Neural progenitor cell (in vitro differentiated cells): ENCODE measurements around the gene CDR2L. TPM values are rescaled to one million over a fixed set of nuclear protein-coding genes. Genes with fewer than 3 reads are reported as not detected.

Experiments
- DNase-seq: peaks from one replicate; pipeline ENCODE4 v3.0.0-alpha.2; 2016; ENCODE audit warnings: low spot score
- H2AFZ ChIP-seq: fragments of 200-600 bp; sonication (generic); replicated peaks from 2 replicates; pipeline ENCODE4 v1.6.1; 2016; ENCODE audit warnings: antibody characterized with exemption
- H3F3A ChIP-seq: fragments of 200-600 bp; sonication (generic); 2 replicates; pipeline ENCODE4 v1.6.1; 2016; ENCODE audit warnings: antibody characterized with exemption, low read depth
- H3K27ac ChIP-seq: fragments of 200-600 bp; sonication (generic); 2 replicates; pipeline ENCODE4 v1.5.1; 2016; ENCODE audit warnings: mild to moderate bottlenecking
- H3K27me3 ChIP-seq: fragments of 200-600 bp; sonication (generic); 2 replicates; pipeline ENCODE4 v1.6.1; 2016; ENCODE audit warnings: mild to moderate bottlenecking, moderate library complexity
- H3K36me3 ChIP-seq: fragments of 200-600 bp; sonication (generic); 2 replicates; pipeline ENCODE4 v1.5.1; 2016
- H3K4me1 ChIP-seq: fragments of 200-600 bp; sonication (generic); 2 replicates; pipeline ENCODE4 v1.6.1; 2016; ENCODE audit warnings: mixed run types
- H3K4me2 ChIP-seq: fragments of 200-600 bp; sonication (generic); 2 replicates; pipeline ENCODE4 v1.6.1; 2016
- H3K4me3 ChIP-seq: fragments of 200-600 bp; sonication (generic); 2 replicates; pipeline ENCODE4 v1.5.1; 2016
- H3K79me2 ChIP-seq: fragments of 200-600 bp; sonication (generic); 2 replicates; pipeline ENCODE4 v1.6.1; 2016; ENCODE audit warnings: low read depth
- H3K9ac ChIP-seq: fragments of 200-600 bp; sonication (generic); 2 replicates; pipeline ENCODE4 v1.6.1; 2016
- H3K9me3 ChIP-seq: fragments of 200-600 bp; sonication (generic); 2 replicates; pipeline ENCODE4 v1.5.1; 2016; ENCODE audit warnings: low read depth
- H4K20me1 ChIP-seq: fragments of 200-600 bp; sonication (generic); 2 replicates; pipeline ENCODE4 v1.6.1; 2016; ENCODE audit warnings: low read depth
- H3K27ac Mint-ChIP-seq: 3 replicates; pipeline ENCODE4 v1.8.0; 2021; ENCODE audit warnings: mixed read lengths
- H3K27me3 Mint-ChIP-seq: 2 replicates; pipeline ENCODE4 v1.8.0; 2022; ENCODE audit warnings: low read depth, mild to moderate bottlenecking, inconsistent platforms, moderate library complexity, mixed read lengths; ENCODE audit not compliant: insufficient read depth
- H3K36me3 Mint-ChIP-seq: 3 replicates; pipeline ENCODE4 v1.8.0; 2021; ENCODE audit warnings: mixed read lengths
- H3K4me1 Mint-ChIP-seq: 3 replicates; pipeline ENCODE4 v1.8.0; 2021; ENCODE audit warnings: mixed read lengths
- H3K4me3 Mint-ChIP-seq: 3 replicates; pipeline ENCODE4 v1.8.0; 2021; ENCODE audit warnings: mild to moderate bottlenecking, moderate library complexity, mixed read lengths
- H3K9me3 Mint-ChIP-seq: 3 replicates; pipeline ENCODE4 v1.8.0; 2020; ENCODE audit warnings: mixed read lengths
- EZH2 ChIP-seq: fragments of 200-600 bp; sonication (generic); IDR thresholded peaks from 2 replicates; pipeline ENCODE4 v1.6.1; 2017; ENCODE audit warnings: antibody characterized with exemption, mild to moderate bottlenecking, moderate library complexity
- EZH2phosphoT487 ChIP-seq: fragments of 200-600 bp; sonication (generic); IDR thresholded peaks from 2 replicates; pipeline ENCODE4 v1.6.1; 2017; ENCODE audit warnings: antibody characterized with exemption
- total RNA-seq: library from RNA; depleted of rRNA; stranded (reverse); fragments of >200 nt; gene quantifications from 2 replicates; pipeline ENCODE4 v1.2.3, GENCODE V29; 2015; ENCODE audit warnings: low replicate concordance
- TF ChIP-seq, protein P1 (sequence below): fragments of 200-600 bp; sonication (generic); IDR thresholded peaks from 2 replicates; pipeline ENCODE4 v1.5.1; 2017; ENCODE audit warnings: antibody characterized with exemption, mild to moderate bottlenecking

The CDR2L gene
- 4.0 and 15.8 TPM in 2 replicates for total RNA-seq

DNA sequence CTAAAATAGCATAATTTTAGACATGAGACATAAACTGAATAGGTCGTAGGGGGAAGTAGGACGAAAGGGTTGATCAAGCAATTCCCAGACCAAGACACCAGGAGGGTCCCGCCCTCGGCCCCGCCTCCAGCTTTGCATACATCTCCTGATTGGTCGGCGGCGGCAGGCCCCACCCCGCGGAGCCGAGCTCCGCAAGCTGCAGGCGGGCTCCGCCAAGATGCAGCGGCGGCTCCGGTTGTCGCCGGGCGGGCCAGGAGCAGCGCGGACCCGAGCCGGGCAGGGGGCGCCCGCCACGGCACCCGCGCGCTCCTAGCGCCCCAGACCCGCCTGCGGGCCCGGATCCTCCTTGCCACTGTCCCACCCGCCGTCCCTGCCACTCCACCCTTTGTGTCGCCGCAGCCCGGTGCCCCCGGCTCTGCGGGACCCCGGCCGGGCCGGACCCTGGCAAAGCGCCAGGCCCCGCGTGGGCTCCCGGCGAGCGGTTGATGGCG lies at the start of gene CDR2L:
Gene CDR2L, plus strand, starts transcription at position 215 of the 491 bp plus-strand sequence. CDS start 412 bp downstream, outside the sequence.
- Mint-ChIP-seq H3K4me1 (peaks cover 14% of the 10 kb centered on the region), H3K27ac (peak within 1 kb of the TSS; percentile 74), H3K36me3 (peaks cover 2% of the 10 kb centered on the region), H3K4me3 (peak within 1 kb of the TSS; percentile 92), H3K9me3 (no peaks in the 10 kb centered on the region), H3K27me3 (peaks cover 4% of the 10 kb centered on the region)
- H3K27ac ChIP-seq, result peak within 1 kb of the TSS; percentile 40
- TF ChIP-seq, protein P1, sequence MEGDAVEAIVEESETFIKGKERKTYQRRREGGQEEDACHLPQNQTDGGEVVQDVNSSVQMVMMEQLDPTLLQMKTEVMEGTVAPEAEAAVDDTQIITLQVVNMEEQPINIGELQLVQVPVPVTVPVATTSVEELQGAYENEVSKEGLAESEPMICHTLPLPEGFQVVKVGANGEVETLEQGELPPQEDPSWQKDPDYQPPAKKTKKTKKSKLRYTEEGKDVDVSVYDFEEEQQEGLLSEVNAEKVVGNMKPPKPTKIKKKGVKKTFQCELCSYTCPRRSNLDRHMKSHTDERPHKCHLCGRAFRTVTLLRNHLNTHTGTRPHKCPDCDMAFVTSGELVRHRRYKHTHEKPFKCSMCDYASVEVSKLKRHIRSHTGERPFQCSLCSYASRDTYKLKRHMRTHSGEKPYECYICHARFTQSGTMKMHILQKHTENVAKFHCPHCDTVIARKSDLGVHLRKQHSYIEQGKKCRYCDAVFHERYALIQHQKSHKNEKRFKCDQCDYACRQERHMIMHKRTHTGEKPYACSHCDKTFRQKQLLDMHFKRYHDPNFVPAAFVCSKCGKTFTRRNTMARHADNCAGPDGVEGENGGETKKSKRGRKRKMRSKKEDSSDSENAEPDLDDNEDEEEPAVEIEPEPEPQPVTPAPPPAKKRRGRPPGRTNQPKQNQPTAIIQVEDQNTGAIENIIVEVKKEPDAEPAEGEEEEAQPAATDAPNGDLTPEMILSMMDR, result peak; percentile 6
- TF ChIP-seq EZH2, result no peak
- TF ChIP-seq EZH2phosphoT487, result no peak
- peak; percentile 98 for DNase-seq
- peaks cover 27% of the 10 kb centered on the region for H3K79me2 ChIP-seq
- H3K4me1 ChIP-seq, result peaks cover 5% of the 10 kb centered on the region
- peak within 1 kb of the TSS; percentile 33 for H3K9ac ChIP-seq
- no peaks in the 10 kb centered on the region for H3K9me3 ChIP-seq
- H3F3A ChIP-seq, result peaks cover 14% of the 10 kb centered on the region
- peaks cover 18% of the 10 kb centered on the region for H4K20me1 ChIP-seq
- peak within 1 kb of the TSS; percentile 90 for H2AFZ ChIP-seq
- H3K4me2 ChIP-seq, result peak within 1 kb of the TSS; percentile 80
- H3K4me3 ChIP-seq, result peak within 1 kb of the TSS; percentile 98
- H3K27me3 ChIP-seq, result no peaks in the 10 kb centered on the region
- no peaks in the 10 kb centered on the region for H3K36me3 ChIP-seq

DNA sequence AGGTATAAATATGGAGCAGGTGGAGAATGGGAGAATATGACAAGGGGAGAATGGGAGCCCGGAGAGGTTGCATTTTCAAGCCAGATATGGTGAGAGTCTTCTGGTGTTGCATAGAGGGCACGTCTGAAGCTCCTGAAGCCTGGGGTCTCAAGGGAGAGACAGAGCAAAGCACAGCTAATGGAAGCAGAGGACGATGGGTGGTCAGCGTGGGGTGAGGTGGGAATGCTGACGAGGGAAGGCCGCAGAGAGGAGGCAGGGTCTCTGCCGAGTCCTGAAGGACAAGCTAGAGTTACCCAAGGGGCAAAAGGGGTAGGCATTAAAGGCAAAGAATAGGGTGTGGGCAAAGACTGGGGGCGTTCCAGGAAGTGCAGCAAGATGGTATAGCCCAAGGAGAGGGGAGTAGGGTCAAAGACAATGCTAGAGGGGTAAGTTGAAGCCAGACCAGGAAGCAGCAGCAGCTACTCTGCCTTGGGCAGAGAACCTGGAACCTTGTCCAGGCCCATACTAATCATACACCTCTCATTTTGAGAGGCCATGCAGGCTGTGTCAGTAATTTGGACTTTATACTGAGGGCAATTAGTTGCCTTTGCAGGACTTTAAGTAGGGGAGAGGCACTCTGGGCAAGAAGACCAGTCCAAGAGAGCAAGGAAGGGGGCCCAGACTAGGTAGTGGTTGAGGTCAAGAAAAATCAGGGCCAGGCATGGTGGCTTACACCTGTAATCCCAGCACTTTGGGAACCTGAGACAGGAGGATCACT lies 49.1 kb upstream of the CDR2L start:
- no peaks in the 10 kb centered on the region for H3K79me2 ChIP-seq
- peaks cover 58% of the 10 kb centered on the region for H3K27me3 Mint-ChIP-seq
- no peaks in the 10 kb centered on the region for H3K9me3 ChIP-seq
- no peaks in the 10 kb centered on the region for H3F3A ChIP-seq
- DNase-seq, result no peak
- peaks cover 36% of the 10 kb centered on the region for H4K20me1 ChIP-seq
- no peaks in the 10 kb centered on the region for H3K4me1 Mint-ChIP-seq
- no peak overlapping the region for H3K4me3 ChIP-seq
- TF ChIP-seq, protein P1, result no peak
- H3K9me3 Mint-ChIP-seq, result no peaks in the 10 kb centered on the region
- no peaks in the 10 kb centered on the region for H3K36me3 Mint-ChIP-seq
- H3K4me3 Mint-ChIP-seq, result no peak overlapping the region
- no peak overlapping the region for H3K9ac ChIP-seq
- no peak overlapping the region for H3K4me2 ChIP-seq
- H3K36me3 ChIP-seq, result no peaks in the 10 kb centered on the region
- H3K27ac Mint-ChIP-seq, result no peak overlapping the region
- peaks cover 85% of the 10 kb centered on the region for H3K27me3 ChIP-seq
- H3K27ac ChIP-seq, result no peak overlapping the region
- H3K4me1 ChIP-seq, result peaks cover 7% of the 10 kb centered on the region
- H2AFZ ChIP-seq, result no peak overlapping the region

DNA sequence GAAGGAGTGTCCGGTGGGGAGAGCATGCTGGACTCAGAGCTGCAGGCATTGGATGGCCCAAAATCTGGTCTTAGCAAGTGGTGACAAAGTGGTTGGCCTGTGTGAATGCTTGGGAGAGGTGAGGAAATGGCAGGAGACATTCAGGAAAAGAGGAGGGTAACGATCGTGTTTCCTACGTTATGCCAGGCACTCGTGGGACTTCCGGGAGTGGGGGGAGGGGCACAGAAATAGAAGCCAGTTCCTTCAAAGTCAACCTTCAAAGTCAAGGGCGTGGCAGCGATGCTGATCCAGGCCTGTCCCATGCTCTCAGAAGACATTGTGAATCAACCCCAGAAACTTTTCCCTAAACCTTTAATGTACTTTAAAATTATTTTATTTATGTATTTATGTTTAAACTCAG lies 47.9 kb upstream of the CDR2L start:
- Mint-ChIP-seq H3K4me3 (no peak overlapping the region), H3K9me3 (no peaks in the 10 kb centered on the region), H3K27ac (no peak overlapping the region), H3K36me3 (no peaks in the 10 kb centered on the region), H3K4me1 (no peaks in the 10 kb centered on the region), H3K27me3 (peaks cover 54% of the 10 kb centered on the region)
- no peak overlapping the region for H3K9ac ChIP-seq
- H3K27me3 ChIP-seq, result peaks cover 74% of the 10 kb centered on the region
- H3K4me3 ChIP-seq, result no peak overlapping the region
- no peaks in the 10 kb centered on the region for H3F3A ChIP-seq
- no peak overlapping the region for H2AFZ ChIP-seq
- H4K20me1 ChIP-seq, result peaks cover 33% of the 10 kb centered on the region
- H3K27ac ChIP-seq, result no peak overlapping the region
- no peaks in the 10 kb centered on the region for H3K79me2 ChIP-seq
- H3K4me1 ChIP-seq, result peaks cover 7% of the 10 kb centered on the region
- no peak for DNase-seq
- H3K36me3 ChIP-seq, result no peaks in the 10 kb centered on the region
- H3K4me2 ChIP-seq, result no peak overlapping the region
- TF ChIP-seq EZH2 (no peak), EZH2phosphoT487 (no peak)
- TF ChIP-seq, protein P1, result no peak
- no peaks in the 10 kb centered on the region for H3K9me3 ChIP-seq
